Measurements from ENCODE around the gene ZCCHC18. TPM values are rescaled to one million over a fixed set of nuclear protein-coding genes. Genes with fewer than 3 reads are reported as not detected.

The ZCCHC18 gene
- total RNA-seq, 1 experiment from 2014 or later = 1.5 TPM

DNA sequence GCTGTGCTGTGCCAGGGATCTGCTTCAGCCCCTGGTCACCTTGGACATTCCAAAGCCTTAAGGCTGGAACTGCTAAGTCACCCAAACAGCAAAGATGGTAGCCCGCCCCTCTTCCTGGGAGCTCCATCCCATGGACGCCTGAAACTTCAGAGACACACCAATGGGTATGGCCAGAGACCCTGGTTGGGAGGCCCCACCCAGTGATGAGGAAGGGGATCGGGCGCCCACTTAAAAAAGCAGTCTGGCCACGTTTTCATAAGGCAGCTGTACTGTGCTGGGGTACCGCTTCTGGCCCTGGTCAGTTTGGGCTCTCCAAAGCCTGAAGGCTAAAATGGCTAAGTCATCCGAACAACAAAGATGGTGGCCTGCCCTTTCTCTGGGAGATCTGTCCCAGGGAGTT is 26.8 kb upstream of the ZCCHC18 start:
- no peak overlapping the region for H3T11ph ChIP-seq (ENCODE audit: low read length)
- no peak overlapping the region for H3K23ac ChIP-seq (ENCODE audit: insufficient read length, low read depth, low read length)
- Mint-ChIP-seq H3K4me1 (no peaks in the 10 kb centered on the region), H3K27ac (no peak overlapping the region), H3K4me3 (no peak overlapping the region), H3K9me3 (peaks cover 0 to 10% of the 10 kb centered on the region in 2 experiments; a peak in 2 of 5 replicates), H3K36me3 (ENCODE audit: insufficient read depth in 1 of 3, low read depth in 3 of 3) (no peaks in the 10 kb centered on the region; a peak in 1 of 7 replicates), H3K27me3 (ENCODE audit: low read depth) (peaks cover 12% of the 10 kb centered on the region)
- no peak overlapping the region for H2BK12ac ChIP-seq (ENCODE audit: insufficient read length, low read depth, low read length)
- H3K27ac ChIP-seq (ENCODE audit: insufficient read length, low read depth, low read length) = no peak overlapping the region
- no peak overlapping the region for H3K14ac ChIP-seq (ENCODE audit: insufficient read depth, low read length)
- no peaks in the 10 kb centered on the region for H3K79me2 ChIP-seq (ENCODE audit: insufficient read depth, low read length)
- WGBS (ENCODE audit: extremely low coverage, insufficient read length, low lambda C conversion rate) = no CpG with 5 or more reads among the region's 7 CpGs
- H4K20me1 ChIP-seq (ENCODE audit: control insufficient read depth, insufficient read depth, insufficient read length) = no peaks in the 10 kb centered on the region
- no peak for TF ChIP-seq CTCF (conservative IDR thresholded peaks at IDR 0.05)
- no peak overlapping the region for H2AK5ac ChIP-seq (ENCODE audit: insufficient read length, low read length)
- H2AFZ ChIP-seq (ENCODE audit: low read length) = no peak overlapping the region
- no peak overlapping the region for H3K56ac ChIP-seq (ENCODE audit: insufficient read length, low read depth, low read length)
- no peak overlapping the region for H3K4ac ChIP-seq (ENCODE audit: low read depth, low read length)
- H3K79me1 ChIP-seq (ENCODE audit: insufficient read depth, low read depth, low read length, poor library complexity, severe bottlenecking) = no peaks in the 10 kb centered on the region
- no peak overlapping the region for H4K91ac ChIP-seq (ENCODE audit: insufficient read length, low read depth, low read length)
- no peaks in the 10 kb centered on the region for H3K27me3 ChIP-seq (ENCODE audit: insufficient read depth, low read length)
- no peak overlapping the region for H4K5ac ChIP-seq (ENCODE audit: insufficient read length, low read depth, low read length)
- no peak overlapping the region for H2BK120ac ChIP-seq (ENCODE audit: low read depth, low read length, poor library complexity, severe bottlenecking)
- no peak overlapping the region for H2BK5ac ChIP-seq (ENCODE audit: insufficient read length, low read length)
- no peak overlapping the region for H2BK20ac ChIP-seq (ENCODE audit: low read depth, low read length, poor library complexity, severe bottlenecking)
- no peaks in the 10 kb centered on the region for H3K23me2 ChIP-seq (ENCODE audit: insufficient read length, low read depth, low read length, poor library complexity, severe bottlenecking)
- no peaks in the 10 kb centered on the region for H3K4me1 ChIP-seq (ENCODE audit: insufficient read depth, low read length)
- no peak for DNase-seq
- no peak overlapping the region for H2BK15ac ChIP-seq (ENCODE audit: low read depth, low read length)
- H3K18ac ChIP-seq (ENCODE audit: insufficient read length, low read depth, low read length) = no peak overlapping the region
- no peak overlapping the region for H3K4me2 ChIP-seq (ENCODE audit: insufficient read depth, insufficient read length, low read length)
- H4K8ac ChIP-seq (replicated peaks; ENCODE audit: insufficient read length, low read depth, low read length) = no peak overlapping the region
- no peaks in the 10 kb centered on the region for H3K9me3 ChIP-seq (ENCODE audit: control insufficient read depth, low read depth, low read length)
- no peak overlapping the region for H3K9ac ChIP-seq (ENCODE audit: extremely low read depth, insufficient read length, low read length)
